Measurements from ENCODE around the gene NDUFS1. TPM values are rescaled to one million over a fixed set of nuclear protein-coding genes. Genes with fewer than 3 reads are reported as not detected.
"Not testable (repeated sequence)": the region's sequence is repeated elsewhere in the genome, so short reads cannot be mapped to it uniquely, and the experiment has no call there.

The NDUFS1 gene
- total RNA-seq, 6 experiments from 2014 or later: 89.2 to 135 (median 105) TPM

- Histone ChIP-seq H3K36me3 (peaks cover 7 to 96% (median 38%) of the 10 kb centered on the region in 4 donors), H3K27me3 (no peaks in the 10 kb centered on the region), H3K4me3 (no peak overlapping the region), H3K27ac (no peak overlapping the region), H3K9me3 (no peaks in the 10 kb centered on the region), H3K4me1 (no peaks in the 10 kb centered on the region)
- ATAC-seq (no peak), DNase-seq (no peak)
- intact Hi-C loops (cut with DNase I): no loop called here
- TF ChIP-seq CTCF (IDR thresholded peaks at IDR 0.05): no peak
Measured at GRCh38 chr2:206125901-206126300, 33.3 kb downstream of the NDUFS1 start.

- H3K4me1 ChIP-seq; H3K27me3 ChIP-seq; DNase-seq; intact Hi-C loops (cut with DNase I); H3K4me3 ChIP-seq; H3K9me3 ChIP-seq; H3K27ac ChIP-seq: not testable (repeated sequence)
- peaks cover 5 to 77% (median 30%) of the 10 kb centered on the region in 4 donors for H3K36me3 ChIP-seq
- peak in 1 of 4 donors; percentile 22 for ATAC-seq
- 67% methylated on average over 1 of the region's 3 CpGs for WGBS (ENCODE audit: insufficient coverage, low coverage, low lambda C conversion rate, missing lambda C conversion rate)
Measured at GRCh38 chr2:206122569-206122968, 36.7 kb downstream of the NDUFS1 start.

GRCh38 chr2:206116278-206116677, 43.0 kb downstream of the NDUFS1 start:
- Histone ChIP-seq H3K27ac (no peak overlapping the region), H3K27me3 (no peaks in the 10 kb centered on the region), H3K36me3 (peaks cover 0 to 22% (median 3%) of the 10 kb centered on the region in 4 donors), H3K4me3 (no peak overlapping the region), H3K4me1 (no peaks in the 10 kb centered on the region), H3K9me3 (no peaks in the 10 kb centered on the region)
- intact Hi-C loops (cut with DNase I): no loop called here
- ATAC-seq: peak in 1 of 4 donors; percentile 39
- TF ChIP-seq CTCF (IDR thresholded peaks at IDR 0.05) (no peak), POLR2A (IDR thresholded peaks at IDR 0.05) (no peak)
- 100% methylated on average over 1 of the region's 21 CpGs for WGBS (ENCODE audit: insufficient coverage, low coverage, low lambda C conversion rate, missing lambda C conversion rate)
- no peak for DNase-seq

- WGBS (ENCODE audit: insufficient coverage, low coverage, low lambda C conversion rate, missing lambda C conversion rate): 95% methylated on average over 3 of the region's 3 CpGs
- ATAC-seq (peak in 2 of 4 donors; percentile 24 to 48), DNase-seq (no peak)
- no peak for TF ChIP-seq CTCF (IDR thresholded peaks at IDR 0.05)
- TF ChIP-seq POLR2A (IDR thresholded peaks at IDR 0.05): no peak
- H3K4me1 ChIP-seq: no peaks in the 10 kb centered on the region
- intact Hi-C loops (cut with DNase I): no loop called here
- H3K27me3 ChIP-seq: no peaks in the 10 kb centered on the region
- peaks cover 0 to 10% (median 0%) of the 10 kb centered on the region in 4 donors for H3K36me3 ChIP-seq
- no peak overlapping the region for H3K4me3 ChIP-seq
- H3K27ac ChIP-seq: no peak overlapping the region
- H3K9me3 ChIP-seq: no peaks in the 10 kb centered on the region
Measured at GRCh38 chr2:206115026-206115578, 44.1 kb downstream of the NDUFS1 start.

- Histone ChIP-seq H3K36me3 (peaks cover 0 to 5% (median 0%) of the 10 kb centered on the region in 4 donors), H3K27me3 (no peaks in the 10 kb centered on the region), H3K9me3 (no peaks in the 10 kb centered on the region), H3K4me1 (no peaks in the 10 kb centered on the region), H3K27ac (no peak overlapping the region), H3K4me3 (no peak overlapping the region)
- intact Hi-C loops (cut with DNase I): no loop called here
- ATAC-seq: no peak
- no peak for DNase-seq
- TF ChIP-seq CTCF (IDR thresholded peaks at IDR 0.05) (no peak), POLR2A (IDR thresholded peaks at IDR 0.05) (no peak)
- WGBS (ENCODE audit: insufficient coverage, low coverage, low lambda C conversion rate, missing lambda C conversion rate): 90% methylated on average over 5 of the region's 7 CpGs
Measured at GRCh38 chr2:206112846-206113547, 46.2 kb downstream of the NDUFS1 start.

All from right lobe of liver (tissue), 6 donors.